ENCODE data around the gene FIGLA. TPM values are rescaled to one million over a fixed set of nuclear protein-coding genes. Genes with fewer than 3 reads are reported as not detected.

FIGLA gene
- total and polyA plus RNA-seq, 5 donors, result not detected

Other genes with a start within 250 kb of the FIGLA start
- gene TGFA, start 236.8 kb downstream of the FIGLA start, total RNA-seq, result under 1 TPM; 0.47 to 0.96 (median 0.58) TPM
- gene TGFA, start 236.8 kb downstream of the FIGLA start, polyA plus RNA-seq, result 0.81 TPM
- gene ADD2, start 22.4 kb downstream of the FIGLA start, total RNA-seq, result 1 to 10 TPM in 1 of 4 donors, under 1 TPM in 3; 0.40 to 1.3 (median 0.60) TPM
- 0.45 TPM for gene ADD2, start 22.4 kb downstream of the FIGLA start, polyA plus RNA-seq
- under 1 TPM in 3 of 4 donors, not detected in 1; 0.12 to 0.40 (median 0.17) TPM for gene CLEC4F, start 30.0 kb upstream of the FIGLA start, total RNA-seq
- gene CLEC4F, start 30.0 kb upstream of the FIGLA start, polyA plus RNA-seq, result 0.36 TPM
- gene CD207, start 45.2 kb upstream of the FIGLA start, total RNA-seq, result under 1 TPM in 3 of 4 donors, not detected in 1; 0.20 to 0.23 (median 0.21) TPM
- gene CD207, start 45.2 kb upstream of the FIGLA start, polyA plus RNA-seq, result 0.18 TPM
- gene VAX2, start 109.9 kb upstream of the FIGLA start, total RNA-seq, result 1 to 10 TPM in 1 of 4 donors, under 1 TPM in 2, not detected in 1; 0.37 to 1.0 (median 0.65) TPM
- 1.2 TPM for gene VAX2, start 109.9 kb upstream of the FIGLA start, polyA plus RNA-seq
- under 1 TPM in 2 of 4 donors, not detected in 2; 0.26 to 0.84 TPM for gene ATP6V1B1, start 145.3 kb upstream of the FIGLA start, total RNA-seq
- 0.93 TPM for gene ATP6V1B1, start 145.3 kb upstream of the FIGLA start, polyA plus RNA-seq
- gene ANKRD53, start 188.0 kb upstream of the FIGLA start, total RNA-seq, result 1 to 10 TPM in 3 of 4 donors, under 1 TPM in 1; 0.71 to 3.1 (median 1.1) TPM
- gene ANKRD53, start 188.0 kb upstream of the FIGLA start, polyA plus RNA-seq, result 1.3 TPM
- gene TEX261, start 204.2 kb upstream of the FIGLA start, total RNA-seq, result 10 to 100 TPM; 43.4 to 59.4 (median 51.0) TPM
- gene TEX261, start 204.2 kb upstream of the FIGLA start, polyA plus RNA-seq, result 37.7 TPM